Measurements from ENCODE around the gene FRAS1.

Gene FRAS1

GRCh38 chr4:78409612-78410202, 352.6 kb downstream of the FRAS1 start:
- peaks cover 12% of the 10 kb centered on the region for H3K4me1 Mint-ChIP-seq
- H3K27me3 Mint-ChIP-seq (ENCODE audit: low read depth), result no peaks in the 10 kb centered on the region
- H3K9me3 Mint-ChIP-seq, result no peaks in the 10 kb centered on the region
- TF ChIP-seq, protein P1, sequence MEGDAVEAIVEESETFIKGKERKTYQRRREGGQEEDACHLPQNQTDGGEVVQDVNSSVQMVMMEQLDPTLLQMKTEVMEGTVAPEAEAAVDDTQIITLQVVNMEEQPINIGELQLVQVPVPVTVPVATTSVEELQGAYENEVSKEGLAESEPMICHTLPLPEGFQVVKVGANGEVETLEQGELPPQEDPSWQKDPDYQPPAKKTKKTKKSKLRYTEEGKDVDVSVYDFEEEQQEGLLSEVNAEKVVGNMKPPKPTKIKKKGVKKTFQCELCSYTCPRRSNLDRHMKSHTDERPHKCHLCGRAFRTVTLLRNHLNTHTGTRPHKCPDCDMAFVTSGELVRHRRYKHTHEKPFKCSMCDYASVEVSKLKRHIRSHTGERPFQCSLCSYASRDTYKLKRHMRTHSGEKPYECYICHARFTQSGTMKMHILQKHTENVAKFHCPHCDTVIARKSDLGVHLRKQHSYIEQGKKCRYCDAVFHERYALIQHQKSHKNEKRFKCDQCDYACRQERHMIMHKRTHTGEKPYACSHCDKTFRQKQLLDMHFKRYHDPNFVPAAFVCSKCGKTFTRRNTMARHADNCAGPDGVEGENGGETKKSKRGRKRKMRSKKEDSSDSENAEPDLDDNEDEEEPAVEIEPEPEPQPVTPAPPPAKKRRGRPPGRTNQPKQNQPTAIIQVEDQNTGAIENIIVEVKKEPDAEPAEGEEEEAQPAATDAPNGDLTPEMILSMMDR (IDR thresholded peaks at IDR 0.05; ENCODE audit: unreplicated experiment in 3 of 3), result no peak
- H3K4me3 Mint-ChIP-seq, result no peak overlapping the region
- H3K36me3 Mint-ChIP-seq (ENCODE audit: low read depth), result peaks cover 57% of the 10 kb centered on the region
- no peak overlapping the region for H3K27ac Mint-ChIP-seq

- Mint-ChIP-seq H3K4me3 (no peak overlapping the region), H3K27ac (no peak overlapping the region), H3K36me3 (ENCODE audit: low read depth) (peaks cover 60% of the 10 kb centered on the region), H3K9me3 (no peaks in the 10 kb centered on the region), H3K4me1 (peaks cover 12% of the 10 kb centered on the region), H3K27me3 (ENCODE audit: low read depth) (no peaks in the 10 kb centered on the region)
- TF ChIP-seq, protein P1 (IDR thresholded peaks at IDR 0.05; ENCODE audit: unreplicated experiment in 3 of 3), result no peak
Observed at GRCh38 chr4:78410225-78410624, 353.1 kb downstream of the FRAS1 start.

GRCh38 chr4:78410676-78411075, 353.6 kb downstream of the FRAS1 start:
- H3K36me3 Mint-ChIP-seq (ENCODE audit: low read depth), result peaks cover 62% of the 10 kb centered on the region
- TF ChIP-seq, protein P1 (IDR thresholded peaks at IDR 0.05; ENCODE audit: unreplicated experiment in 3 of 3), result no peak

GRCh38 chr4:78414116-78414515, 357.0 kb downstream of the FRAS1 start:
- H3K27ac Mint-ChIP-seq, result no peak overlapping the region
- H3K4me1 Mint-ChIP-seq, result peaks cover 41% of the 10 kb centered on the region
- peaks cover 68% of the 10 kb centered on the region for H3K36me3 Mint-ChIP-seq (ENCODE audit: low read depth)
- no peaks in the 10 kb centered on the region for H3K27me3 Mint-ChIP-seq (ENCODE audit: low read depth)
- TF ChIP-seq, protein P1 (IDR thresholded peaks at IDR 0.05; ENCODE audit: unreplicated experiment in 3 of 3), result no peak
- no peaks in the 10 kb centered on the region for H3K9me3 Mint-ChIP-seq
- H3K4me3 Mint-ChIP-seq, result no peak overlapping the region

More at GRCh38 chr4:78410676-78411075, 353.6 kb downstream of the FRAS1 start:
- no peaks in the 10 kb centered on the region for H3K9me3 Mint-ChIP-seq
- no peak overlapping the region for H3K27ac Mint-ChIP-seq
- no peaks in the 10 kb centered on the region for H3K27me3 Mint-ChIP-seq (ENCODE audit: low read depth)
- H3K4me1 Mint-ChIP-seq, result peaks cover 13% of the 10 kb centered on the region
- H3K4me3 Mint-ChIP-seq, result no peak overlapping the region

DNA sequence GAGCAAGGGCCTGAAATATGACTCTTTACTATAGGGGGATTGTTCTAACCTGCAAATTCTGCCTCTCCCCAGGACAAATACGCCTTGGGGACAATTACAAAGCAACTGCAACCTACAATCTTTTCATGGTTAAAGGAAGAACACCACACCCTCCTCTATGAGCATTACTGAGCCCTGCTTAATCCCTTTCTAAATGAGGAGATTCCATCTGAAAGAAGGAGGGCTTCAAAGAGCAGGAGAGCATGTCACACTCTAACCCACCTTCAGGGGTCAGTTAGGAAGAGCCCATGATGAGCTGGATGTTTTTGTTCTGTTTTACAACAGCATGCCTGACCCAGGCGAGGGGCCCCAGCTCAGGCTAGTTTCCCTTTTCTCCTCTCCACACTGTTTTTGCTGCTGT, 360.5 kb downstream of the FRAS1 start:
- peaks cover 80% of the 10 kb centered on the region for H3K36me3 Mint-ChIP-seq (ENCODE audit: low read depth)
- H3K9me3 Mint-ChIP-seq, result no peaks in the 10 kb centered on the region
- no peak overlapping the region for H3K4me3 Mint-ChIP-seq
- H3K4me1 Mint-ChIP-seq, result peaks cover 37% of the 10 kb centered on the region
- H3K27me3 Mint-ChIP-seq (ENCODE audit: low read depth), result no peaks in the 10 kb centered on the region
- peak overlapping the region; percentile 15 to 89 (median 74) for H3K27ac Mint-ChIP-seq
- TF ChIP-seq, protein P1 (IDR thresholded peaks at IDR 0.05; ENCODE audit: unreplicated experiment in 3 of 3), result no peak

DNA sequence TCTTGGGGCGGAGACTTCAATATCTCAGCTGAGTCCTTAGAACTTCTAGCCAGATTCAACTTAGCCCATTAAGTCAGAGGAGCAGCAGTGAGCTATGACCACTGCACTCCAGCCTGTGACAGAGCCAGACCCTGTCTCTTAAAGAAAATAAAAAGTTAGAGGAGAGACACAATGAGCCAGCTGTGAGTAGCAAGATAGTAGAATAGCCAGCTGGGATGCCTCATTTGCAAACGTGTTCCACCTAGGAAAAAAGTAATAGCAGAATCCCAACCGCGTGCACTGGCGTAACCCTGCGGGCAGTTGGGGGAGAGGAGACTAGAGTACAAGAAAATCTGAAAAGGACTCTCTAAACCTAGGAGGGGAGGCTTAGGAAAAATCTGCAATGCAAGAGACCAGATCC, 361.3 kb downstream of the FRAS1 start:
- Mint-ChIP-seq H3K27ac (peak overlapping the region in 2 of 3 experiments; percentile 20 to 74), H3K4me3 (no peak overlapping the region), H3K36me3 (ENCODE audit: low read depth) (peaks cover 77% of the 10 kb centered on the region), H3K4me1 (peaks cover 35% of the 10 kb centered on the region), H3K9me3 (no peaks in the 10 kb centered on the region), H3K27me3 (ENCODE audit: low read depth) (no peaks in the 10 kb centered on the region)
- TF ChIP-seq, protein P1 (IDR thresholded peaks at IDR 0.05; ENCODE audit: unreplicated experiment in 3 of 3), result no peak

Measured in nephron (organoid).